Measurements from ENCODE around the gene PARS2. TPM values are rescaled to one million over a fixed set of nuclear protein-coding genes. Genes with fewer than 3 reads are reported as not detected.
A peak's percentile ranks its signal among the peaks of the same experiment; 100 is the strongest.

PARS2 gene
- total and polyA plus RNA-seq, 4 donors, result 2.1 to 4.1 (median 3.3) TPM

- Histone ChIP-seq H3K27me3 (ENCODE audit: control insufficient read depth in 4 of 4, insufficient read depth in 4 of 4, low read length in 3 of 4) (no peaks in the 10 kb centered on the region), H3K36me3 (ENCODE audit: control insufficient read depth in 4 of 4, insufficient read depth in 3 of 4, low read depth in 1 of 4, low read length in 3 of 4) (peaks cover 4 to 38% (median 29%) of the 10 kb centered on the region in 4 donors), H3K9ac (ENCODE audit: low read depth in 1 of 2, low read length in 2 of 2) (no peak overlapping the region), H3K4me3 (ENCODE audit: low read depth in 1 of 3, low read length in 3 of 3) (no peak overlapping the region), H3K9me3 (ENCODE audit: control insufficient read depth in 4 of 4, low read length in 3 of 4) (no peaks in the 10 kb centered on the region), H3K4me1 (ENCODE audit: control insufficient read depth in 4 of 4, insufficient read depth in 4 of 4, low read length in 3 of 4) (no peaks in the 10 kb centered on the region), H3K27ac (ENCODE audit: low read depth in 1 of 2, low read length in 2 of 2) (no peak overlapping the region)
- WGBS, result 84% methylated on average over 12 of the region's 12 CpGs
- DNase-seq (ENCODE audit: low spot score), result no peak
- TF ChIP-seq NR2F2 (IDR thresholded peaks at IDR 0.05), result peak; percentile 20
- TF ChIP-seq FOXA1 (IDR thresholded peaks at IDR 0.05), result no peak
Observed at GRCh38 chr1:54743416-54744226, 20.7 kb downstream of the PARS2 start.

DNA sequence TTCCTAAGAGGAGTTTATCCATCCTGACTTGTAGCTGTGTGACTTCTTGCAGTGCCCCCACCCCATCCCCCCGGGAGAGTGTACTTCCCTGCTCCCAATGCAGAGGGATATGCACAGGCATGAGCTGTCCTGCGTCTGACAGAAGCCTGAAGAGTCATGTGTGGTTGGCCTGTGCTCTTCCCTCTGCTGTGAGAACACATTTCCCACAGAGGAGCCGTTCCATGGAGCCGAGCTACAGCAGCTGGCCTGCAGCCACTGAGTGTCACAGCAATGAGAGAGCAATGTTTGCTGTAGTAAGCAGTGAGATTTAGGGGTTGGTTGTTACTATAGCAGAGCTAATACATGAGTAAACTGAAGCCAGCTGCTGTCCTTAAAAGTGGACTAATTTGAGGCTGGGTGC is 22.0 kb downstream of the PARS2 start:
- Histone ChIP-seq H3K4me1 (ENCODE audit: control insufficient read depth in 4 of 4, insufficient read depth in 4 of 4, low read length in 3 of 4) (no peaks in the 10 kb centered on the region), H3K9ac (ENCODE audit: low read depth in 1 of 2, low read length in 2 of 2) (no peak overlapping the region), H3K36me3 (ENCODE audit: control insufficient read depth in 4 of 4, insufficient read depth in 3 of 4, low read depth in 1 of 4, low read length in 3 of 4) (peaks cover 10 to 49% (median 35%) of the 10 kb centered on the region in 4 donors), H3K4me3 (ENCODE audit: low read depth in 1 of 3, low read length in 3 of 3) (no peak overlapping the region), H3K27ac (ENCODE audit: low read depth in 1 of 2, low read length in 2 of 2) (no peak overlapping the region), H3K27me3 (ENCODE audit: control insufficient read depth in 4 of 4, insufficient read depth in 4 of 4, low read length in 3 of 4) (no peaks in the 10 kb centered on the region), H3K9me3 (ENCODE audit: control insufficient read depth in 4 of 4, low read length in 3 of 4) (no peaks in the 10 kb centered on the region)
- TF ChIP-seq JUND (IDR thresholded peaks at IDR 0.05), result no peak
- TF ChIP-seq SP1 (IDR thresholded peaks at IDR 0.05), result no peak
- no peak for TF ChIP-seq REST (IDR thresholded peaks at IDR 0.05)
- no peak for TF ChIP-seq RXRA (IDR thresholded peaks at IDR 0.05)
- TF ChIP-seq ZBTB33 (IDR thresholded peaks at IDR 0.05), result no peak
- no peak for TF ChIP-seq YY1 (IDR thresholded peaks at IDR 0.05)
- no peak for TF ChIP-seq HNF4G (IDR thresholded peaks at IDR 0.05)
- TF ChIP-seq ATF3 (IDR thresholded peaks at IDR 0.05), result no peak
- TF ChIP-seq FOXA2 (IDR thresholded peaks at IDR 0.05), result no peak
- WGBS, result 83% methylated on average over 4 of the region's 4 CpGs
- DNase-seq (ENCODE audit: low spot score), result no peak

- H3K36me3 ChIP-seq (ENCODE audit: control insufficient read depth in 4 of 4, insufficient read depth in 3 of 4, low read depth in 1 of 4, low read length in 3 of 4), result peaks cover 10 to 56% (median 41%) of the 10 kb centered on the region in 4 donors
- no peaks in the 10 kb centered on the region for H3K9me3 ChIP-seq (ENCODE audit: control insufficient read depth in 4 of 4, low read length in 3 of 4)
- 96% methylated on average over 4 of the region's 4 CpGs for WGBS
- no peak overlapping the region for H3K4me3 ChIP-seq (ENCODE audit: low read depth in 1 of 3, low read length in 3 of 3)
- DNase-seq (ENCODE audit: low spot score), result no peak
- no peak overlapping the region for H3K27ac ChIP-seq (ENCODE audit: low read depth in 1 of 2, low read length in 2 of 2)
- H3K27me3 ChIP-seq (ENCODE audit: control insufficient read depth in 4 of 4, insufficient read depth in 4 of 4, low read length in 3 of 4), result no peaks in the 10 kb centered on the region
- H3K9ac ChIP-seq (ENCODE audit: low read depth in 1 of 2, low read length in 2 of 2), result no peak overlapping the region
- H3K4me1 ChIP-seq (ENCODE audit: control insufficient read depth in 4 of 4, insufficient read depth in 4 of 4, low read length in 3 of 4), result no peaks in the 10 kb centered on the region
- TF ChIP-seq ATF3 (IDR thresholded peaks at IDR 0.05) (no peak), RAD21 (IDR thresholded peaks at IDR 0.05) (no peak), YY1 (IDR thresholded peaks at IDR 0.05) (no peak), JUND (IDR thresholded peaks at IDR 0.05) (no peak), FOXA2 (IDR thresholded peaks at IDR 0.05) (no peak), RXRA (IDR thresholded peaks at IDR 0.05) (no peak), ZBTB33 (IDR thresholded peaks at IDR 0.05) (no peak), MAX (IDR thresholded peaks at IDR 0.05) (no peak), HNF4A (conservative IDR thresholded peaks at IDR 0.05) (no peak), TAF1 (conservative IDR thresholded peaks at IDR 0.05) (no peak), GABPA (IDR thresholded peaks at IDR 0.05 in 1 of 2, conservative IDR thresholded peaks at IDR 0.05 in 1 of 2) (no peak), HNF4G (IDR thresholded peaks at IDR 0.05) (no peak)
Observed at GRCh38 chr1:54741531-54741930, 22.8 kb downstream of the PARS2 start.

Measured in liver (tissue), 9 donors.